Spleen (tissue), 11 donors: Measurements from ENCODE around the gene SLC16A3. TPM values are rescaled to one million over a fixed set of nuclear protein-coding genes. Genes with fewer than 3 reads are reported as not detected.
A peak's percentile ranks its signal among the peaks of the same experiment; 100 is the strongest.

Source experiments
- DNase-seq: peaks from one replicate; pipeline ENCODE4 v3.0.0-alpha.2; 2020
- H3K27ac ChIP-seq, 8 donors: fragments of 200-600 bp; sonication (generic) in 7 of 8; 1 replicate in 4 of 8; 2 replicates in 4 of 8; pipeline versions ENCODE4 v1.5.0 to v1.8.0; 2016 to 2021; ENCODE audit warnings: inconsistent platforms in 4 of 8, mild to moderate bottlenecking in 4 of 8, moderate library complexity in 1 of 8
- H3K27me3 ChIP-seq, 7 donors: fragments of 200-600 bp; sonication (generic) in 6 of 7; replicated peaks in 1 of 7; 1 replicate in 4 of 7; 2 replicates in 3 of 7; pipeline versions ENCODE4 v1.5.0 to v1.8.0; 2016 to 2021; ENCODE audit warnings: inconsistent platforms in 3 of 7, mild to moderate bottlenecking in 1 of 7
- H3K36me3 ChIP-seq, 6 donors: fragments of 200-600 bp; sonication (generic) in 5 of 6; 1 replicate in 4 of 6; 2 replicates in 2 of 6; pipeline versions ENCODE4 v1.5.0 to v1.8.0; 2016 to 2021; ENCODE audit warnings: inconsistent platforms in 2 of 6
- H3K4me1 ChIP-seq, 6 donors: fragments of 200-600 bp; sonication (generic) in 5 of 6; 1 replicate in 3 of 6; 2 replicates in 3 of 6; pipeline versions ENCODE4 v1.5.0 to v1.8.0; 2016 to 2021; ENCODE audit warnings: inconsistent platforms in 3 of 6
- H3K4me3 ChIP-seq, 8 donors: fragments of 200-600 bp; sonication (generic) in 7 of 8; 1 replicate in 4 of 8; 2 replicates in 4 of 8; pipeline versions ENCODE4 v1.5.0 to v1.8.0; 2016 to 2021; ENCODE audit warnings: inconsistent platforms in 4 of 8, mild to moderate bottlenecking in 4 of 8, moderate library complexity in 2 of 8
- H3K9me3 ChIP-seq, 8 donors: fragments of 200-600 bp; sonication (generic) in 7 of 8; 1 replicate in 4 of 8; 2 replicates in 4 of 8; pipeline versions ENCODE4 v1.5.0 to v1.8.0; 2016 to 2021; ENCODE audit warnings: inconsistent platforms in 4 of 8
- CTCF ChIP-seq, 11 experiments: fragments of 200-600 bp in 7 of 11; fragments of 450-650 bp in 4 of 11; sonication (generic) in 4 of 11; IDR thresholded peaks in 8 of 11; conservative IDR thresholded peaks in 3 of 11; 1 replicate in 7 of 11; 2 replicates in 4 of 11; pipeline versions ENCODE4 v1.4.0 to v1.8.0; 2016 to 2021; ENCODE audit warnings: antibody characterized with exemption in 11 of 11, inconsistent platforms in 4 of 11, mild to moderate bottlenecking in 1 of 11
- POLR2A ChIP-seq, 3 donors: fragments of 450-650 bp; IDR thresholded peaks; one replicate each; pipeline ENCODE4 v1.5.1; 2017; ENCODE audit warnings: antibody characterized with exemption in 3 of 3, mild to moderate bottlenecking in 1 of 3
- POLR2AphosphoS5 ChIP-seq, 3 donors: sonication (generic); formaldehyde crosslinking; IDR thresholded peaks; one replicate each; pipeline ENCODE4 v1.5.1; 2017; ENCODE audit warnings: antibody characterized with exemption in 3 of 3
- WGBS, 5 donors: extraction: QIAGEN DNeasy Blood & Tissue Kit in 3 of 5; methylation state at CpG; one replicate each; pipeline versions ENCODE4 v1.1.5 to v1.1.7; 2013 to 2018; 5-methylcytosine and 5-hydroxymethylcytosine counted together
- intact Hi-C: fragments of 100-400 bp; cut with DNase I; formaldehyde crosslinking; loops from one replicate; pipeline ENCODE4 v1.15.0; 2023; ENCODE audit warnings: low total_unique reads
- polyA plus RNA-seq, 3 donors: library from polyadenylated mRNA; stranded (reverse); fragments of 200-250 nt; gene quantifications; one replicate each; pipeline ENCODE4 v1.2.1, GENCODE V29; 2013
- total RNA-seq, 7 donors: library from RNA; depleted of rRNA in 3 of 7; stranded (reverse); fragments of >200 nt in 3 of 7; fragmentation: NEBNext Ultra II Directional in 4 of 7; extraction: Animal tissue kit (Norgen Biotek cat#: 25700) in 4 of 7; gene quantifications; one replicate each; pipeline versions ENCODE4 v1.1.0 to v1.2.1, GENCODE V29; 2016 to 2021
- donor health status: healthy with polysubstance abuse.
- donor health status: DM: no; HTN: no; CAD: no; lungs with moderate emphysema.
- donor health status: DM: no; HTN: no; CAD: no.
- donor health status: Bipolar disorder and iron deficiency.
- donor health status: healthy.
- donor health status: DM: no; HTN: no; CAD: no.
- donor health status: DM: yes; HTN: yes; CAD: no.

SLC16A3 gene
- total and polyA plus RNA-seq, 10 donors = 11.1 to 185 (median 74.0) TPM

- no peaks in the 10 kb centered on the region for H3K27me3 ChIP-seq
- TF ChIP-seq POLR2A (IDR thresholded peaks at IDR 0.05) (no peak), CTCF (IDR thresholded peaks at IDR 0.05 in 8 of 11, conservative IDR thresholded peaks at IDR 0.05 in 3 of 11) (peak; percentile 57 to 86 (median 72)), POLR2AphosphoS5 (IDR thresholded peaks at IDR 0.05) (peak; percentile 64 to 86 (median 65))
- intact Hi-C loops = no loop called here
- 7 to 23% (median 11%) methylated on average over 21 to 76 of the region's 76 CpGs for WGBS, 5 donors
- H3K36me3 ChIP-seq = peaks cover 0 to 21% (median 0%) of the 10 kb centered on the region in 6 donors
- H3K4me1 ChIP-seq = peaks cover 32 to 97% (median 78%) of the 10 kb centered on the region in 6 donors
- no peaks in the 10 kb centered on the region for H3K9me3 ChIP-seq
- peak overlapping the region; percentile 85 to 100 (median 98) for H3K27ac ChIP-seq
- peak; percentile 95 for DNase-seq
- peak overlapping the region; percentile 40 to 85 (median 56) for H3K4me3 ChIP-seq
These were observed 1.9 kb downstream of the SLC16A3 start for GRCh38 chr17:82230609-82231311.

GRCh38 chr17:82231312-82231561, 2.4 kb downstream of the SLC16A3 start:
- H3K27me3 ChIP-seq = no peaks in the 10 kb centered on the region
- no peaks in the 10 kb centered on the region for H3K9me3 ChIP-seq
- no peak for DNase-seq
- H3K27ac ChIP-seq = peak overlapping the region; percentile 85 to 100 (median 98)
- peak overlapping the region; percentile 40 to 85 (median 56) for H3K4me3 ChIP-seq
- peaks cover 0 to 25% (median 0%) of the 10 kb centered on the region in 6 donors for H3K36me3 ChIP-seq
- WGBS, 5 donors = 0 to 2% (median 1%) methylated on average over 6 to 18 of the region's 18 CpGs
- peaks cover 32 to 97% (median 83%) of the 10 kb centered on the region in 6 donors for H3K4me1 ChIP-seq
- intact Hi-C loops = no loop called here
- TF ChIP-seq CTCF (IDR thresholded peaks at IDR 0.05 in 8 of 11, conservative IDR thresholded peaks at IDR 0.05 in 3 of 11) = no peak
- no peak for TF ChIP-seq POLR2AphosphoS5 (IDR thresholded peaks at IDR 0.05)
- TF ChIP-seq POLR2A (IDR thresholded peaks at IDR 0.05) = no peak

- H3K36me3 ChIP-seq = peaks cover 0 to 31% (median 1%) of the 10 kb centered on the region in 6 donors
- peak; percentile 96 for DNase-seq
- H3K9me3 ChIP-seq = no peaks in the 10 kb centered on the region
- WGBS, 5 donors = 5 to 15% (median 10%) methylated on average over 8 to 42 of the region's 42 CpGs
- H3K27ac ChIP-seq = peak overlapping the region; percentile 85 to 100 (median 98)
- intact Hi-C loops = no loop called here
- peaks cover 32 to 97% (median 88%) of the 10 kb centered on the region in 6 donors for H3K4me1 ChIP-seq
- H3K4me3 ChIP-seq = peak overlapping the region; percentile 40 to 85 (median 56)
- H3K27me3 ChIP-seq = no peaks in the 10 kb centered on the region
- peak in 1 of 3 donors; percentile 17 for TF ChIP-seq POLR2A (IDR thresholded peaks at IDR 0.05)
- TF ChIP-seq POLR2AphosphoS5 (IDR thresholded peaks at IDR 0.05) = peak; percentile 77 to 93 (median 77)
- TF ChIP-seq CTCF (IDR thresholded peaks at IDR 0.05 in 8 of 11, conservative IDR thresholded peaks at IDR 0.05 in 3 of 11) = peak in 2 of 11 experiments; percentile 14 to 41
These were observed 2.9 kb downstream of the SLC16A3 start for GRCh38 chr17:82231562-82232321.

GRCh38 chr17:82232322-82232820, 3.5 kb downstream of the SLC16A3 start:
- Histone ChIP-seq H3K4me3 (peak overlapping the region in 5 of 8 donors; percentile 56 to 85 (median 62)), H3K27ac (peak overlapping the region; percentile 85 to 100 (median 98)), H3K9me3 (no peaks in the 10 kb centered on the region), H3K36me3 (peaks cover 0 to 37% (median 7%) of the 10 kb centered on the region in 6 donors), H3K4me1 (peaks cover 32 to 97% (median 89%) of the 10 kb centered on the region in 6 donors), H3K27me3 (no peaks in the 10 kb centered on the region)
- DNase-seq = no peak
- 69 to 85% (median 77%) methylated on average over 4 to 21 of the region's 21 CpGs for WGBS, 5 donors
- TF ChIP-seq CTCF (IDR thresholded peaks at IDR 0.05 in 8 of 11, conservative IDR thresholded peaks at IDR 0.05 in 3 of 11) = no peak
- TF ChIP-seq POLR2AphosphoS5 (IDR thresholded peaks at IDR 0.05) = no peak
- no peak for TF ChIP-seq POLR2A (IDR thresholded peaks at IDR 0.05)
- intact Hi-C loops = no loop called here
